Colonic mucosa (tissue), 4 donors: Measurements from ENCODE around the gene KDM5A. TPM values are rescaled to one million over a fixed set of nuclear protein-coding genes. Genes with fewer than 3 reads are reported as not detected.

Experiments used
- DNase-seq: peaks from one replicate; pipeline ENCODE4 v3.0.0-alpha.2; 2020
- H3K27ac ChIP-seq: fragments of 200-600 bp; one replicate; pipeline ENCODE4 v1.8.0; 2021
- H3K27me3 ChIP-seq: fragments of 200-600 bp; one replicate; pipeline ENCODE4 v1.8.0; 2021
- H3K36me3 ChIP-seq: fragments of 200-600 bp; one replicate; pipeline ENCODE4 v1.8.0; 2021
- H3K4me1 ChIP-seq: fragments of 200-600 bp; one replicate; pipeline ENCODE4 v1.8.0; 2021; ENCODE audit warnings: mild to moderate bottlenecking
- H3K4me3 ChIP-seq: fragments of 200-600 bp; one replicate; pipeline ENCODE4 v1.8.0; 2021
- H3K9ac ChIP-seq, 2 donors: one replicate each; pipeline ENCODE4 v1.7.0; 2013; ENCODE audit warnings: control low read depth in 2 of 2, low read depth in 2 of 2, low read length in 2 of 2
- H3K9me3 ChIP-seq: fragments of 200-600 bp; one replicate; pipeline ENCODE4 v1.8.0; 2021
- CTCF ChIP-seq: fragments of 200-600 bp; IDR thresholded peaks from one replicate; pipeline ENCODE4 v1.8.0; 2022; ENCODE audit warnings: antibody characterized with exemption, mild to moderate bottlenecking
- intact Hi-C: fragments of 100-400 bp; cut with DNase I; formaldehyde crosslinking; loops from one replicate; pipeline ENCODE4 v1.14.1; 2022
- total RNA-seq, 2 donors: library from RNA; stranded (reverse); fragmentation: NEBNext Ultra II Directional in 1 of 2; extraction: Animal tissue kit (Norgen Biotek cat#: 25700) in 1 of 2; gene quantifications; one replicate each; pipeline ENCODE4 v1.2.1, GENCODE V29; 2021
- donor health status: healthy.
- donor health status: DM: no; HTN: no; CAD: no.
- donor health status: DM: no; HTN: no; CAD: no.

KDM5A gene
- total RNA-seq, 2 donors from 2014 or later, result 60.3 to 64.3 TPM

DNA sequence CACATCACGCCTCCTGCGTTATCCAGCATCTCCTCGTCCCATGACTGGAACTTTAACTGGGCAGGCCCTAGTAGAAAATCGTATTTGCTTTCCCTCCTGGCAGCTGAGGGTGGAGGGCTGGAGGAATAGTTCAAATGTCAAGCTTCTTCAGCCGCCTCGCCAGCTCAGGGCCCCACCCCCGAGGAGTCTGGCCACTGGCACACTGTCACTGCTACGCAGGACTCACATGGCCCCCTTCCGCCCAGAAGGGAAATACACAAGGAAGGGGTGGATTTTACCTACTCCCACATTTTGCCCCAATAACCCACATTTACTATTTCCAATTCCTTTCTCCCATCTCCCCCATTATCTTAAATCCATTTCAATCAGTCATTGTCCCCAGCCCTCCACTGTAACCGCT lies 135.1 kb downstream of the KDM5A start:
- intact Hi-C loops, result no loop called here
- Histone ChIP-seq H3K36me3 (no peaks in the 10 kb centered on the region), H3K9me3 (no peaks in the 10 kb centered on the region), H3K9ac (no peak overlapping the region), H3K4me3 (no peak overlapping the region), H3K27ac (no peak overlapping the region), H3K27me3 (no peaks in the 10 kb centered on the region), H3K4me1 (no peaks in the 10 kb centered on the region)
- DNase-seq, result no peak
- TF ChIP-seq CTCF, result no peak

DNA sequence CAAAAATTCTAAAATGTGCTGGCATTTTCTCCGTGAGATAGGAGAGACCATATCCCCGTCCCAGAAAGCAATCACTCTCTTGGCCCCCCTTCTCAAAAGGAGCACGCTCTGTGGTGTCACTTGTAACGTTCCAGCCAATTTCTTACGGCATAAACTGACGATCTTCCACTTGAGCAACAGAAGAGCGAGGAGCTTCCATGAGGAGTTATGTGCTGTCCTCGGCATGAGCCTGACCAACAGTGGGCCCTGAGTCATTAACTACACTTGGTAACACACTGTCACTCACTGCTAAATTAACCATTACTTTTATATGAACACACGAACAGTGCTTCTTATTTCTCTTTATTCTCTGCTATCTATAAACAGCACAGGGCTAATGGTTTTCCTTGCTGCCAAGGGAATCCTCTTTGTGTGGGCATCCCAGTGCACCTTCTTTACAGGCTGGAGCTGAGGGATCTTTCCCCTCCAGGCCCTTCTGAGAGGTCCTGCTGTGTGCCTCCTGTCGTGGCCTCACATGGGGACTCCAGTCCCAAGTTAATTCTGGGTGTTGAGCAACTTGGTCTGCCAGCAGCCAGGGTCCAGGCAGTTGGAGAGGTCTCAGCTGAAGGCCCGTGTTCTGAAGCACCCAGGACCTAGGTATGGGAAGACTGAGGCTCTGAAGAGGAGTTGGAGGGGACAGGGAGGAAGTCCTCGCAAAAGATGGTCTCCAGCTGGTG lies 135.8 kb downstream of the KDM5A start:
- H3K36me3 ChIP-seq, result no peaks in the 10 kb centered on the region
- H3K4me3 ChIP-seq, result no peak overlapping the region
- no peaks in the 10 kb centered on the region for H3K9me3 ChIP-seq
- H3K27ac ChIP-seq, result no peak overlapping the region
- TF ChIP-seq CTCF, result no peak
- no peaks in the 10 kb centered on the region for H3K4me1 ChIP-seq
- no peak for DNase-seq
- intact Hi-C loops, result no loop called here
- no peaks in the 10 kb centered on the region for H3K27me3 ChIP-seq
- no peak overlapping the region for H3K9ac ChIP-seq

GRCh38 chr12:252636-253035 lies 136.5 kb downstream of the KDM5A start:
- H3K4me1 ChIP-seq, result no peaks in the 10 kb centered on the region
- no peaks in the 10 kb centered on the region for H3K27me3 ChIP-seq
- no peaks in the 10 kb centered on the region for H3K9me3 ChIP-seq
- no peak for TF ChIP-seq CTCF
- intact Hi-C loops, result no loop called here
- H3K27ac ChIP-seq, result no peak overlapping the region
- no peak overlapping the region for H3K4me3 ChIP-seq
- DNase-seq, result no peak
- no peaks in the 10 kb centered on the region for H3K36me3 ChIP-seq
- H3K9ac ChIP-seq, result no peak overlapping the region

- Histone ChIP-seq H3K9ac (no peak overlapping the region), H3K27me3 (no peaks in the 10 kb centered on the region), H3K9me3 (no peaks in the 10 kb centered on the region), H3K27ac (no peak overlapping the region), H3K4me3 (no peak overlapping the region), H3K36me3 (no peaks in the 10 kb centered on the region), H3K4me1 (no peaks in the 10 kb centered on the region)
- TF ChIP-seq CTCF, result no peak
- no peak for DNase-seq
- intact Hi-C loops, result no loop called here
These were observed 141.8 kb downstream of the KDM5A start for GRCh38 chr12:247271-247670.

DNA sequence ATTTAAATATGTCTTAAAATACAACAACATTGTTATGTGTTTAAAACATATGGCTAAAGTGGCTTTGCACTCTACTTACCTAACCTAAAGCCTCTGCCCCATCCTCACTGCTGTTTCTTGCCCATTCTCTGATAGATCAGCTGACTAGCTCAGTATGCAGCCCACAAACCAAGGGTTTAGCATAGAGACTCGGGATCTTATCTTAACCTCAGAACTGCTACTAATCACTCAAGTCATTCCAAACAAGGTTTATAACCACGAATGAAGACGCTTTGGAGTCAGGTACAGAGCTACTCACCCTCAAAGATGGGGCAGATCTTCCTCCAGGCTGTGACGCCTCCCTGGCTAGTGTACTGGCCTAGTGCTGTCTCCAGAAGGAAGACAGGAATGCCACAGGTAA lies 145.7 kb downstream of the KDM5A start:
- H3K36me3 ChIP-seq, result no peaks in the 10 kb centered on the region
- TF ChIP-seq CTCF, result no peak
- no peaks in the 10 kb centered on the region for H3K27me3 ChIP-seq
- no peak overlapping the region for H3K9ac ChIP-seq
- H3K4me1 ChIP-seq, result no peaks in the 10 kb centered on the region
- H3K4me3 ChIP-seq, result no peak overlapping the region
- no peaks in the 10 kb centered on the region for H3K9me3 ChIP-seq
- DNase-seq, result no peak
- no peak overlapping the region for H3K27ac ChIP-seq
- intact Hi-C loops, result no loop called here
